Measurements from ENCODE around the gene UBAP1L.
"Not testable (repeated sequence)": the region's sequence is repeated elsewhere in the genome, so short reads cannot be mapped to it uniquely, and the experiment has no call there.

The UBAP1L gene

DNA sequence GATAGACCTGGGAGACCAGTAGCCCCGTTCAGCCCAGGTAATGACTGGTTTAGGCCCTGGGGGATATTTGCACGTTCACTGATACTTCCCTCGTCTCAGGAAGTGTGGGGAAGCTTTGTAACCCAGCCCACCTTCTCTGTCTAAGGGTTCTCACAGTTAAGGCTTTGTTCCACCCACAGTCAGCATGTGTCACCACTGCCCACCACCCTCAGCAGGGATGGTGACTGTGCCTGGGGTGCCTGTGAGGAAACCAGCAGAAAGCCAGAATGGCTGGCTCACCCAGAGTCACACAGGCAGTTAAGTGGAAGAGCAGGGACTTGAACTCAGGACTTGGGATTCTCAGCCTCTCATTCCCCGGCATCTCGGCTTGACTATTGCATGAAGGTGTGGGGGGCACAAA lies 33.2 kb downstream of the UBAP1L start:
- TF ChIP-seq CTCF (conservative IDR thresholded peaks at IDR 0.05; ENCODE audit: low read depth, low read length): no peak
- no peak for DNase-seq (ENCODE audit: low read depth)
- no peak overlapping the region for H3K4me3 ChIP-seq (ENCODE audit: low read depth, low read length)

GRCh38 chr15:65081270-65081669 lies 33.7 kb downstream of the UBAP1L start:
- TF ChIP-seq CTCF (conservative IDR thresholded peaks at IDR 0.05; ENCODE audit: low read depth, low read length): no peak
- H3K4me3 ChIP-seq (ENCODE audit: low read depth, low read length): no peak overlapping the region
- no peak for DNase-seq (ENCODE audit: low read depth)

DNA sequence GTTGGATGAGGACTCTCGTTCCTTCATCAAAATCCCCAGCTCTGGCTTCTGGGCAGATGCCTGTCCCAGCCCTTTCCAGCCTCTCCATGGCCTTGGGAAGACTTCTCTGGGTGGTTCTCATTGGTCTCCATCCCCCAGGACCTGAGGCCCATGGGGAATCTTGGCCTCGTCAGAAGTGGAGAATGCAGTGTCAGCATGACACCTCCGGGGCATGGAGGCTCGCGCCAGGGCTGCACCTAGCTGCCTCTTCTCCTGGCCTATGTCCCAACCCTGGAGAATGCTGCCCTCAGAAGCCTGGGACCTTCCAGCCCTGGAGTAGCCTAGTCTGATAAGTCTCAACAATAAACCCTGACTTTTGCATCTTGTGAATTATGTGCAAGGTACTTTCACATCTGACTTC lies 35.4 kb downstream of the UBAP1L start:
- no peak for DNase-seq (ENCODE audit: low read depth)
- H3K4me3 ChIP-seq (ENCODE audit: low read depth, low read length): no peak overlapping the region
- TF ChIP-seq CTCF (conservative IDR thresholded peaks at IDR 0.05; ENCODE audit: low read depth, low read length): no peak

GRCh38 chr15:65077981-65078352 lies 37.0 kb downstream of the UBAP1L start:
- peak; percentile 67 for DNase-seq (ENCODE audit: low read depth)
- H3K4me3 ChIP-seq (ENCODE audit: low read depth, low read length): no peak overlapping the region
- TF ChIP-seq CTCF (conservative IDR thresholded peaks at IDR 0.05; ENCODE audit: low read depth, low read length): peak; percentile 80

GRCh38 chr15:65077291-65077980 lies 37.6 kb downstream of the UBAP1L start:
- TF ChIP-seq CTCF (conservative IDR thresholded peaks at IDR 0.05; ENCODE audit: low read depth, low read length): no peak
- DNase-seq (ENCODE audit: low read depth): no peak
- no peak overlapping the region for H3K4me3 ChIP-seq (ENCODE audit: low read depth, low read length)

GRCh38 chr15:65076486-65077290 lies 38.3 kb downstream of the UBAP1L start, which contains the start of gene KBTBD13:
TSS of gene KBTBD13 (plus strand) at chr15:65076746. CDS start at chr15:65076816, 70 bp downstream.
- DNase-seq (ENCODE audit: low read depth): no peak
- no peak within 1 kb of the TSS for H3K4me3 ChIP-seq (ENCODE audit: low read depth, low read length)
- no peak for TF ChIP-seq CTCF (conservative IDR thresholded peaks at IDR 0.05; ENCODE audit: low read depth, low read length)

- not testable (repeated sequence) for DNase-seq (ENCODE audit: low read depth)
Measured at GRCh38 chr15:65075607-65076395, 39.2 kb downstream of the UBAP1L start.

GRCh38 chr15:65074946-65075345 lies 40.1 kb downstream of the UBAP1L start:
- not testable (repeated sequence) for DNase-seq (ENCODE audit: low read depth); H3K4me3 ChIP-seq (ENCODE audit: low read depth, low read length)

More at GRCh38 chr15:65075607-65076395, 39.2 kb downstream of the UBAP1L start:
- not testable (repeated sequence) for H3K4me3 ChIP-seq (ENCODE audit: low read depth, low read length)

All from choroid plexus epithelial cell (primary cell).